ENCODE data around the gene TBC1D8B.
A peak's percentile ranks its signal among the peaks of the same experiment; 100 is the strongest.

The TBC1D8B gene

GRCh38 chrX:106874075-106874474, 71.6 kb downstream of the TBC1D8B start:
- H3K4me1 Mint-ChIP-seq = no peaks in the 10 kb centered on the region
- no peak for DNase-seq
- H3K27me3 Mint-ChIP-seq (ENCODE audit: low read depth, poor library complexity) = peaks cover 2% of the 10 kb centered on the region
- no peaks in the 10 kb centered on the region for H3K36me3 Mint-ChIP-seq (ENCODE audit: low read depth)
- H3K9me3 Mint-ChIP-seq = peaks cover 22% of the 10 kb centered on the region
- peak; percentile 61 for TF ChIP-seq CTCF (IDR thresholded peaks at IDR 0.05)
- no peak overlapping the region for H3K27ac Mint-ChIP-seq
- no peak overlapping the region for H3K4me3 Mint-ChIP-seq

- no peaks in the 10 kb centered on the region for H3K36me3 Mint-ChIP-seq (ENCODE audit: low read depth)
- peaks cover 31% of the 10 kb centered on the region for H3K9me3 Mint-ChIP-seq
- H3K4me1 Mint-ChIP-seq = no peaks in the 10 kb centered on the region
- no peak for TF ChIP-seq CTCF (IDR thresholded peaks at IDR 0.05)
- no peak overlapping the region for H3K27ac Mint-ChIP-seq
- DNase-seq = no peak
- H3K27me3 Mint-ChIP-seq (ENCODE audit: low read depth, poor library complexity) = peaks cover 3% of the 10 kb centered on the region
- no peak overlapping the region for H3K4me3 Mint-ChIP-seq
These were observed 72.7 kb downstream of the TBC1D8B start for GRCh38 chrX:106875151-106875550.

- DNase-seq = no peak
- Mint-ChIP-seq H3K4me1 (peaks cover 17% of the 10 kb centered on the region), H3K27me3 (ENCODE audit: low read depth, poor library complexity) (peaks cover 12% of the 10 kb centered on the region), H3K36me3 (ENCODE audit: low read depth) (no peaks in the 10 kb centered on the region), H3K9me3 (peaks cover 19% of the 10 kb centered on the region), H3K27ac (no peak overlapping the region), H3K4me3 (no peak overlapping the region)
- no peak for TF ChIP-seq CTCF (IDR thresholded peaks at IDR 0.05)
These were observed 87.0 kb downstream of the TBC1D8B start for GRCh38 chrX:106889468-106889867.

- Mint-ChIP-seq H3K4me1 (peaks cover 33% of the 10 kb centered on the region), H3K4me3 (no peak overlapping the region), H3K9me3 (peaks cover 33% of the 10 kb centered on the region), H3K36me3 (ENCODE audit: low read depth) (no peaks in the 10 kb centered on the region), H3K27me3 (ENCODE audit: low read depth, poor library complexity) (peaks cover 18% of the 10 kb centered on the region), H3K27ac (no peak overlapping the region)
- TF ChIP-seq CTCF (IDR thresholded peaks at IDR 0.05) = no peak
- DNase-seq = no peak
These were observed 89.4 kb downstream of the TBC1D8B start for GRCh38 chrX:106891762-106892460.

- Mint-ChIP-seq H3K27me3 (ENCODE audit: low read depth, poor library complexity) (peaks cover 13% of the 10 kb centered on the region), H3K36me3 (ENCODE audit: low read depth) (no peaks in the 10 kb centered on the region), H3K4me3 (no peak overlapping the region), H3K9me3 (peaks cover 33% of the 10 kb centered on the region), H3K27ac (no peak overlapping the region), H3K4me1 (peaks cover 47% of the 10 kb centered on the region)
- DNase-seq = peak; percentile 70
- TF ChIP-seq CTCF (IDR thresholded peaks at IDR 0.05) = peak; percentile 75
These were observed 92.0 kb downstream of the TBC1D8B start for GRCh38 chrX:106894392-106894909.

GRCh38 chrX:106894978-106895452, 92.5 kb downstream of the TBC1D8B start:
- no peak for DNase-seq
- Mint-ChIP-seq H3K4me3 (no peak overlapping the region), H3K27ac (no peak overlapping the region), H3K36me3 (ENCODE audit: low read depth) (no peaks in the 10 kb centered on the region), H3K9me3 (peaks cover 35% of the 10 kb centered on the region), H3K4me1 (peaks cover 52% of the 10 kb centered on the region), H3K27me3 (ENCODE audit: low read depth, poor library complexity) (peaks cover 13% of the 10 kb centered on the region)
- no peak for TF ChIP-seq CTCF (IDR thresholded peaks at IDR 0.05)

Measured in nephron progenitor cell (in vitro differentiated cells).